HG02981 (cell line): ENCODE results near the gene RPAIN.

Experiments
- ATAC-seq: cut with Tn5 transposase; IDR thresholded peaks from one replicate; pipeline ENCODE4 v1.9.1; 2021; ENCODE audit warnings: mild to moderate bottlenecking, moderate library complexity; ENCODE audit not compliant: unreplicated experiment

RPAIN gene

GRCh38 chr17:5419959-5420653 is at the start of gene RPAIN:
RPAIN (plus strand) TSS chr17:5420182; CDS start chr17:5420211, 29 bp downstream.
- ATAC-seq, result peak; percentile 43

GRCh38 chr17:5370411-5370810 is 49.6 kb upstream of the RPAIN start:
- ATAC-seq, result no peak

- ATAC-seq, result no peak
These were observed 46.9 kb upstream of the RPAIN start for GRCh38 chr17:5373112-5373511.

- no peak for ATAC-seq
These were observed 41.3 kb upstream of the RPAIN start for GRCh38 chr17:5378566-5379207.

GRCh38 chr17:5379351-5380107 is 40.5 kb upstream of the RPAIN start:
- no peak for ATAC-seq

- ATAC-seq, result no peak
These were observed 39.4 kb upstream of the RPAIN start for GRCh38 chr17:5380491-5381135.

- no peak for ATAC-seq
These were observed 38.4 kb upstream of the RPAIN start for GRCh38 chr17:5381542-5381941.

GRCh38 chr17:5391678-5392077 is 28.3 kb upstream of the RPAIN start:
- no peak for ATAC-seq

- ATAC-seq, result no peak
These were observed 23.4 kb upstream of the RPAIN start for GRCh38 chr17:5396612-5397011.

- no peak for ATAC-seq
These were observed 20.2 kb upstream of the RPAIN start for GRCh38 chr17:5399767-5400166.

- no peak for ATAC-seq
These were observed 14.6 kb upstream of the RPAIN start for GRCh38 chr17:5405400-5405799.

GRCh38 chr17:5408186-5408585 is 11.8 kb upstream of the RPAIN start:
- no peak for ATAC-seq

GRCh38 chr17:5410594-5411272 is 9.2 kb upstream of the RPAIN start:
- ATAC-seq, result no peak

- ATAC-seq, result no peak
These were observed 6.3 kb upstream of the RPAIN start for GRCh38 chr17:5413682-5414081.

- no peak for ATAC-seq
These were observed 3.1 kb upstream of the RPAIN start for GRCh38 chr17:5416901-5417300.

GRCh38 chr17:5418858-5419355 is 1.1 kb upstream of the RPAIN start:
- peak; percentile 36 for ATAC-seq

GRCh38 chr17:5419356-5419958 is 525 bp upstream of the RPAIN start, which contains the start of gene NUP88:
NUP88 (minus strand) TSS chr17:5419662; CDS start chr17:5419650, 12 bp downstream.
- peak; percentile 86 for ATAC-seq

GRCh38 chr17:5422505-5422904 is 2.5 kb downstream of the RPAIN start:
- ATAC-seq, result no peak

GRCh38 chr17:5424909-5425308 is 4.9 kb downstream of the RPAIN start:
- no peak for ATAC-seq

- ATAC-seq, result no peak
These were observed 5.8 kb downstream of the RPAIN start for GRCh38 chr17:5425826-5426225.
